ENCODE measurements around the gene EIF4B.
"Not testable (repeated sequence)": the region's sequence is repeated elsewhere in the genome, so short reads cannot be mapped to it uniquely, and the experiment has no call there.

The EIF4B gene

DNA sequence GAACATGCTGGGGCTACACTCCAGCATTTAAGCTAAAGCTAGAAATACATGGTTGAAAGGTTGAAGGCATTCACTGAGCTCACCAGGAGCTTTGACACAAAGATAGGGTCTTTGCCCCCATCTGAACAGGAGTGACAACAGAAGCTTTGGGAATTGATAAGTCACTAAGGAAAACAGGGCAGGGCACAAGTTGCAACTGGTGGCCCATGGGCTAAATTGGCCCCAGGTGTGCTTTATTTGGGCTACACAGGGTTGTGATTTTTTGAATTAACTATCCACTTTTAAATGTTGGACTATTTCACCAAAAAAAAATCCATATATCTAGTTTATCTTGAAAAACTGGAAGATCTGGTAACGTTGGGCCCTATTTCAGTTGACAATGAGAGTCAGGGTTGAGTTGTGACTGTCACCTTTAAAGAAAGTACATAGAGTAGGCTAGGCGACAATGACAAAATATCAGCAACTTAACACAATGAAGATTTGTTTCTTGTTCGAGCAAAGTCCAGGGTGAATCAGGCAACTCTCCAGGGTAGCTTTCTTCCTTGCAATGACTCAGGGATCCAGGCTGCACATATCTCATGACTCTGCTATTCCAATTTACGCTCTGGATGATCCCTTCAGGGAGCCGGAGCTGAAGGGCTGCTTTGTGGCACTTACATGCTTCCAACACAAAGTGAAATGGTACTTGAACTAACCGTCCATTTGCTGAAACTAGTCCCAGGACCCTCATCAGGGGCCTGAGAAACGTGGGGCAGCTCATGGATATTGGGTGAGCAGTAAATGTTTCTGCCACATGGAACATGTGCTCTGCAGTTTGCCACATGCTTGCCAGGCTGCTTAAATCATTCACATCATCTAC lies 13.3 kb upstream of the EIF4B start:
- no peak for DNase-seq (ENCODE audit: low read depth in 2 of 3, low spot score in 2 of 3)

DNA sequence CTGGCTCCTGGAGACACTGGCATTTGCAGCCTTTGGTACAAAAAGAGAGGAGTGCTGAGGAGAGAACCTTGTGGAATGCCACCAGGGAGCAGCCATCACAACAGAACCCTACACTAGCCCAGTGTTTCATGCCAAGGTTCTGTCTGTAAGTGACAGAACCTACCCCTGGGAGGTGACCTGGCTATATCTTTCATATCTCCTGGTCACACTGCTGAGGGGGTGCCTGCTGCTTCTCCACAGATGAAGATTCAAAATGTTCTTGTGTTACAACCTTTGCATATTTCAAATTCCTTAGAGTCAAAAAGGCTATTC lies 12.7 kb upstream of the EIF4B start:
- no peak for DNase-seq (ENCODE audit: low read depth in 2 of 3, low spot score in 2 of 3)

DNA sequence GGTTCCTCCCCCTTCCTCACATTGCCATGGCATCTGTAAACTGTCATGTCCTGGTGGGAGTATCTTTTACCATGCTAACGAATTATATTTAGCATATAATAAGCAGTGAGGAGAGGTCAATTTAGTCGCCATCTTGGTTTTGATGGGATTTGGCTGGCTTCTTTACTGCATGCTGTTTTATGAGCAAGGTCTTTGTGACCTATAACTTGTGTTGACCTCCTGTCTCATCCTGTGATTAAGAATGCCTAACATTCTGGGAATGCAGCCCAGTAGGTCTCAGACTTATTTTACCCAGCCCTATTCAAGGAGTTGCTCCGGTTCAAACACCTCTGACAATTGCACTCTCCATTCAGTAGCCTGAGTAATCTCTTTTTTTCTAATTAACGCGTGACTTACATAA lies 2.1 kb upstream of the EIF4B start:
- no peak for DNase-seq (ENCODE audit: low read depth in 2 of 3, low spot score in 2 of 3)

DNA sequence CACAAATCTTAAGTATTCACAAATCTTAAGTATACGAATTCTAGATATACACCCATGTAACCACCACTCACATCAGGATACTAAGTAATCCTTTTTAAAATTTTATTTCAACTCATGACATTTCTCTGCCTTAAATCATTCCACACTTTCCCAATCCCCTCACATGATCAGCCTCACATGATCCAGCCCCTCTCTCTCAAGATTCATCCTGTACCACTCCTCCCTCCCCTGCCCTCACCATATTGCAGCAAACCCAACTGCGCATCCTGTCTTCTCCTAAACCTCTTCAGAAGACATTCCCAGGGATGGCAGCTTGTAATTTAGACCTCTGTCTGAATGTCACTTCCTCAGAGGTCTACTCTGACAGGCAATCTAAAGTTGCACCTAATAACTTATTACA lies 1.7 kb upstream of the EIF4B start:
- no peak for DNase-seq (ENCODE audit: low read depth in 2 of 3, low spot score in 2 of 3)

DNA sequence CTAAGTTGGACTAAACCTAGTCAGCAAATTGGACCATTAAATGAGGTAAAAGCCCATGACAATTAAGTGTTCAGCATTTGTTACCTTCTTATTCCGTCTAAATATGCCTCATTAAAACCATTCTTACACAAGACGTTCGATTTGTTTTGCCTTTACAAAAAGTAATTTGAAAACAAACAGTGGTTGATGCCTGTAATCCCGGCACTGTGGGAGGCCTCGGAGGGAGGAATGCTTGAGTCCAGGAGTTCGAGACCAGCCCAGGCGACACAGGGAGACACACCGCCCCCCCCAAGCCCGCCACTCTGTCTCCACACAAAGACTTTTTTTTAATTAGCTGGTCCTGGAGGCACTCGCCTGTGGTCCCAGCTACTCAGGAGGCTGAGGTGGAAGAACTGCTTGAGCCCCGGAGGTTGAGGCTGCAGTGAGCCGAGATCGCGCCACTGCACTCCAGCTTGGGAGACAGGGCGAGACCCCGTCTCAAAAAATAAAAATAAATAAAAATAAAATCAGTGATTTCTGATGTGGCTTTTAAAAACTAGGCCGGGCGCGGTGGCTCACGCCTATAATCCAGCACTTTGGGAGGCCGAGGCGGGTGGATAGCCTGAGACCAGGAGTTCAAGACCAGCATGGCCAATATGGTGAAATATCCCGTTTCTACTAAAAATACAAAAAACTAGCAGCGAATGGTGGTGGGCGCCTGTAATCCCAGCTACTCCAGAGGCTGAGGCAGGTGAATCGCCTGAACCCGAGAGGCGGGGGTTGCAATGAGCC lies 856 bp upstream of the EIF4B start:
- no peak for DNase-seq (ENCODE audit: low read depth in 2 of 3, low spot score in 2 of 3)

DNA sequence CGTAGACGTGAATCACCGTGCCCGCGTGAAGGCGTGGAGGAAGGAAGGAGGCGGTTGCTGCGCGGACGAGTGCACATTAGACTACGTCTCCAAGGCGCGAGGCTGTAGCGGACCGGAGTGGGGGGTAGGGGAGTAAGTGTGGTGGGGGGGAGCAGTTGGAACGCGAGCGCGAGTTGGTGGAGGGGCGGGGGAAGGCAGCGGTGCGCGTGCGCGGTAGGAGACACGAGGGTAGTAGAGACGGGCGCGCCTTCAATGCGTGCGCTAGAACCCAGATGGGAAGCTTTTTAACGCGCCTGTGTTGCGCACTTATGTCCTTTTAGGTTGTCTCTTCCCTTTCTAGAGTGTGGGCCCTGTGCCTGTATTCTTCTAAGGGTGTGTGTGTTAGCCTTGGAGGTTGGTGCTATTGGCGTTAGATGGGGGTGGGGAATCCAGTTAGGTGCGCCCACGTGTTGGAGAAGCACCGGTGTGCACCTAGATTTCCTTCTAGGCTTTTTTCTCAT lies 604 bp downstream of the EIF4B start:
- DNase-seq (ENCODE audit: low read depth in 2 of 3, low spot score in 2 of 3): peak; percentile 52 to 71 (median 66)

DNA sequence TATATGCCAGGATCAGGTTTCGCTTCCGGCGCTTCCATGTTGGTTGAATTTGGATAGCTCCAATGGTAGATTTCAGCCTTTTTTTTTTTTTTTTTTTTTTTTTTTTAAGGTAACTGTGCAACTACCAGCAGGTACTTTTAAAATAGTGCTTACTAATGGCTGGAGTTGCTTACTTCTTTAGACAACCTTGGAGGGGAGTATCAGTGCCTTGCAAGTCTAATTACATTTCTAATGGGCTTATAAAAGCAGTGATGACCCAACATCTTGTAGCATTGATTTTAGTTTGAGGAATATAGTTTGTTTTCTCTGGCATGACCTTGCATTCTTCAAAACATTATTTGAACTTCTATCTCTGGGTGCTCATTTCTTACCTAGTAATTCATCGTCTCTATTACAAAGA lies 1.1 kb downstream of the EIF4B start:
- no peak for DNase-seq (ENCODE audit: low read depth in 2 of 3, low spot score in 2 of 3)

DNA sequence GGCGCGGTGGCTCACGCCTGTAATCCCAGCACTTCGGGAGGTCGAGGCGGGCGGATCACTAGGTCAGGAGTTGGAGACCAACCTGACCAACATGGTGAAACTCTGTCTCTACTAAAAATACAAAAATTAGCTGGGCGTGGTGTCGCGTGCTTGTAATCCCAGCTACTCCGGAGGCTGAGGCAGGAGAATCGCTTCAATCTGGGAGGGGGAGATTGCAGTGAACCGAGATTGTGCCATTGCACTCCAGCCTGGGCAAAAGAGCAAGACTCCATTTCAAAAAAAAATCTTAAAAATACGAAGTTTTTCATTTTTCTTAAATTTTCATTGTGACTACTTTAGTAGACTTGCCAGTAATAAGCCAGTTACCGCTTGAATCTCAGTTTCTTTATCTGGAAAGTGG lies 2.5 kb downstream of the EIF4B start:
- not testable (repeated sequence) for DNase-seq (ENCODE audit: low read depth in 2 of 3, low spot score in 2 of 3)

DNA sequence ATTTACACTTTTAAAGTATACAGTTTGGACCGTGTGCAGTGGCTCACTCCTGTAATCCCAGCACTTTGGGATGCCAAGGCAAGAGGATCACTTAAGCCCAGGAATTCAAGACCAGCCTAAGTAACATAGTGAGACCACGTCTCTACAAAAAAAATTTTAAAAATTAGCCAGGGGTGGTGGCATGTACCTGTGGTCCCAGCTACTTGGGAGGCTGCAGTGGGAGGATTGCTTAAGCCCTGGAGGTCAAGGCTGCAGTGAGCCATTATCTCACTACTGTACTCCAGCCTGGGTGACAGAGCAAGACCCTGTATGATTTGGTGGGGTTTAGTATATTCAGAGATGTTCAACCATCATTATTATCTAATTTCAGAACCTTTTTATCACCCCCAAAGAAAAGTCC lies 4.7 kb downstream of the EIF4B start:
- no peak for DNase-seq (ENCODE audit: low read depth in 2 of 3, low spot score in 2 of 3)

DNA sequence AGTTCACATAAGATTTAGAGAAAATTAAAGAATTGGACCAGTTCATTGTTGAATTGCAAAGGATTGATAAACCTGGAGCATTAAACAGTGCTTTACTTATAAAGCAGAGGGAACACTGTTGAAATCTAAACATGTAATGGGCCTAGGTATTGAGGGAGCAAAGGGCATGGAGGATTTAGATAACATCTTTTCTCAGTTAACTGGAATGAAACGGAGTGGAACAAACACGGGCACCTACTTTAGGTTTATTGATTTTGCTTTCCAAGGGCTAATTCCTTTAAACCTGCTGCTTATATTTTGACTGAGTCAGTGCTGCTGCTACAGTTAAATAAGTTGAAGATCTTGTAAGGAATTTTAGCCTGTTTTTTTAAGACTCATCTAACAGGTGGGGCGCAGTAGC lies 5.6 kb downstream of the EIF4B start:
- DNase-seq (ENCODE audit: low read depth in 2 of 3, low spot score in 2 of 3): no peak

DNA sequence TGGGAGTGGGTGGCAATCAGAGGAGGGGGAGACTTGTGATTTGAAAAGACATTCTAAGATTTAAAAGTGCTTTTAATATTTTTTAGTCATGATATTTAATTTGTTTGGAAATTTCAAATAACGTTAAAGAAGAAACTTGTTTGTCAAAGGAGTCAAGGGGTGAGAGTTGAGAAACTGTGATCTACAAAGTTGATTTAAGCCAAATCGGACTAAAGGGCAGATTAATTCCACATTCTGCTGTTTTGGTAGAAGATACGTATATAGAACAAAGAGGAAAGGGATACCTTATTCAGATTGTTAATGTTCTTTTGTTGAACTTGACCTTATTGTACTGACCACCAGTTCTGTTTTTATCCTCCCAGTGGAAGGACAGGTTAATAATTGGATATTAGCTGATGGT lies 6.7 kb downstream of the EIF4B start:
- no peak for DNase-seq (ENCODE audit: low read depth in 2 of 3, low spot score in 2 of 3)

DNA sequence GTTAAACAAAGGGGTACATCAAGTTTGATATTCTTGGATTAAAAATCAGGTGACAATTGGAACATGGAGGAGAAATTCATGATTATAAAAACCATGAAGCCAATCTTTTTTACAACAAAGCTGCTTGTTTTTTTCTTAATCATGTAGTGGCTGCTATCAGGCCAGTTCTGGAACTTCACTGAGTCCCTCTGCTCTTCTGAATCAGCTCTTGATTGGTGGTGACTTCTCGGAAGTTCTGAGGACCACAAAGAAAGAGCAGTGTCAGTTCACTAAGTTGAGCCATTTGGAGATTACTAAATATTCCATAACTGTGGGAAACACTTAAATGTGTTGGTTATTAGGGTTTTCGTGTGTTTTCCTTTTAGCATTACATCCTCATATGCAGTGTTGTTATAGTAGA lies 8.5 kb downstream of the EIF4B start:
- DNase-seq (ENCODE audit: low read depth in 2 of 3, low spot score in 2 of 3): no peak

DNA sequence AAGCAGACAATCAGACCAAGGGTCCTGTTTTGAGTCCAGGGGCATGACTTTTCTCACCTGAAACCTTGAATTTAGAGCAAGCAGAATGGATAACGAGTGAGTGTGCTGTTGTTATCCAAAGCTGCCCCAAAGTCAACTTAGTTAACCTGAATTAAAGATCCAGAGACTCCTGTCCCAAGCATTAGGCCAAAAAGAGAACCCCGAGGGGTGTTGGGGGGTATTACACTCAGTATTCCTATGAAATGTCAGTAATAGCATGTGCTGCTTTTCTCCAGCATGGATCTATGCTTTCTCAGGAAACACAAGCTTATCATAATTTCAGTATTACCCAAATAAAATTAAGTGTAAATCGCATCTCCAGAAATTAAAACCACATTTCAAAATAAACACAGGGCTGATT lies 19.0 kb downstream of the EIF4B start:
- no peak for DNase-seq (ENCODE audit: low read depth in 2 of 3, low spot score in 2 of 3)

DNA sequence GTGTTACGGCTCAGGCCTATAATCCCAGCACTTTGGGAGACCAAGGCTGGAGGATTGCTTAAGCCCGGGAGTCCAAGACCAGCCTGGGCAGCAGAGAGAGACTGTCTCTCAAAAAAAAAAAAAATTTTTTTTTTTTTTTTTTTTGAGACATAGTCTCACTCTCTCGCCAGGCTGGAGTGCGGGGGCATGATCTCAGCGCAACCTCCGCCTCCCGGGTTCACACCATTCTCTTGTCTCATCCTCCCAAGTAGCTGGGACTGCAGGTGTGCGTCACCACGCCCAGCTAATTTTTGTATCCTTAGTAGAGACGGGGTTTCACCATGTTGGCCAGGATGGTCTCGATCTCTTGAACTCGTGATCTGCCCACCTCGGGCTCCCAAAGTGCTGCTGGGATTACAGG lies 20.8 kb downstream of the EIF4B start:
- not testable (repeated sequence) for DNase-seq (ENCODE audit: low read depth in 2 of 3, low spot score in 2 of 3)

DNA sequence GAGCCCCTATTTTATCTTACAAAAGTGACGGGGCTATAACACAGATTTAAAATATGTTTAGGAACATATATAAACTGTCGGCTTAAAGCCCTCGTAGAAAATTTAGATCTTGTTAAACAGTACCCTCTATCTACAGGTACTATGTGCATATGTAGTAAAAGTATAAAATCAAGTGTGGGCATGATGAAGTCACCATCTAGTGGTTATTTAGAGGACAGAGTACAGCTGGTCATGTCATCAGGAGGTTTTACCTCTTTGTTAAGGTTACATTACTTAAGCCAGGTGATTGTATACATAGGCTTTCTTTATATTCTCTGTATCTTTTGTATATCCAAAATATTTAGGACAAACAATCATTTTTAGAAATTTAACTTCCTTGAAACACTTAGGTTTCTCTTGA lies 25.4 kb downstream of the EIF4B start:
- no peak for DNase-seq (ENCODE audit: low read depth in 2 of 3, low spot score in 2 of 3)

DNA sequence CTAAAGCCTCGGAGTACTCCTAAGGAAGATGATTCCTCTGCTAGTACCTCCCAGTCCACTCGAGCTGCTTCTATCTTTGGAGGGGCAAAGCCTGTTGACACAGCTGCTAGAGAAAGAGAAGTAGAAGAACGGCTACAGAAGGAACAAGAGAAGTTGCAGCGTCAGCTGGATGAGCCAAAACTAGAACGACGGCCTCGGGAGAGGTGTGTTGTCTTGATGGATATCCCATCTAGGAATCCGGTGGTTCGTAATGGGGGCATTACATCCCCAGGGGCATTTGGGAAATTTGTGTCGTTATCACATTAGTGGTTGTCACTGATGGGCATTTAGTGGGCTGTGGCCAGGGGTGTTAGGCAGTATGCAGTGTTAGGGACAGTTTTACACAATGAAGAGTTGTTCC lies 27.6 kb downstream of the EIF4B start:
- DNase-seq (ENCODE audit: low read depth in 2 of 3, low spot score in 2 of 3): not testable (repeated sequence)

DNA sequence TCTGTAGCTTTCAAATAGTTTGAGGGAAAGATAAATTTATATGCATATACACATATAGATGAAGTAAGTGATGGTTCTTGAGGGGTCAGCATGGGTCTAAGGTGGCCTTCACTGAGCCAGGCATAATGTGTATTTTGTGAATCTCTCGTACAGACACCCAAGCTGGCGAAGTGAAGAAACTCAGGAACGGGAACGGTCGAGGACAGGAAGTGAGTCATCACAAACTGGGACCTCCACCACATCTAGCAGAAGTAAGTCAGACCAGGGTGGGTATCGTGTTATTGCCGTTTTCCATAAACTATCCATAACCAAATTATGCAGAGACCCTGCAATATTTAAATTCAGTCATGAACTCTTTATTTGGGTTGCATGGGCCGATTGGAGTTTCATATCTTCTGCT lies 28.2 kb downstream of the EIF4B start:
- DNase-seq (ENCODE audit: low read depth in 2 of 3, low spot score in 2 of 3): no peak

DNA sequence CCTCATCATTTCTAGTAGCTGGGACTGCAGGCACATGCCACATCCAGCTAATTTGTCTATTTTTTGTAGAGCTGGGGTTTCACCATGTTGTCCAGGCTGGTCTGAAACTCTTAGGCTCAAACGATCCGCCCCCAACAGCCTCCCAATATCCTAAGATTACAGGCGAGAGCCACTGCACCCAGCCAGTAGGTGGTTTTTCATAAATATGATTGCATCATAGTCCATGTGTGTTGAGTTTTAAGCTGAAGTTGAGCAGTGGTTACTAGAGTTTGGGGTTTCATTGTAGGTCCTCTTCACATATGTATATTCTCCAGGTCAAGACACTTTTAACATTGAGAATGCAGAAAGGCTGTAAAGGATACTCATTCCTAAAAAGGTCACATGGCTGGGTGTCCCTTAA lies 30.5 kb downstream of the EIF4B start:
- DNase-seq (ENCODE audit: low read depth in 2 of 3, low spot score in 2 of 3): no peak

DNA sequence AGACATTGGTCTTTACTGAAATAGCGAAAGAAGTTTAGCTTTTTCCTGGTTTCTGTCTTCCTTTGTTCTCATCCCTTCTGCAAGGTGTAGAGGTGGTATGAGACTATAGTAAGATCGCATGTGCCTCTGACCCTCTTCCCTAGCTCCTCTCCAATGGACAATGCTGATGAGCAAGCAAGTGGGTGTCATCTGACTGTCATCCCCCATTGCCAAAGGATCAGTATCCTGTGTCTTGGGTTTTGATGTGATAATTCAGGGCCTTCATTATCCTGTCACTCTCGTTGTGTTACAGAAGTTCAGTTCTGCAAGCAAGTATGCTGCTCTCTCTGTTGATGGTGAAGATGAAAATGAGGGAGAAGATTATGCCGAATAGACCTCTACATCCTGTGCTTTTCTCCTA lies 33.6 kb downstream of the EIF4B start:
- DNase-seq (ENCODE audit: low read depth in 2 of 3, low spot score in 2 of 3): no peak

DNA sequence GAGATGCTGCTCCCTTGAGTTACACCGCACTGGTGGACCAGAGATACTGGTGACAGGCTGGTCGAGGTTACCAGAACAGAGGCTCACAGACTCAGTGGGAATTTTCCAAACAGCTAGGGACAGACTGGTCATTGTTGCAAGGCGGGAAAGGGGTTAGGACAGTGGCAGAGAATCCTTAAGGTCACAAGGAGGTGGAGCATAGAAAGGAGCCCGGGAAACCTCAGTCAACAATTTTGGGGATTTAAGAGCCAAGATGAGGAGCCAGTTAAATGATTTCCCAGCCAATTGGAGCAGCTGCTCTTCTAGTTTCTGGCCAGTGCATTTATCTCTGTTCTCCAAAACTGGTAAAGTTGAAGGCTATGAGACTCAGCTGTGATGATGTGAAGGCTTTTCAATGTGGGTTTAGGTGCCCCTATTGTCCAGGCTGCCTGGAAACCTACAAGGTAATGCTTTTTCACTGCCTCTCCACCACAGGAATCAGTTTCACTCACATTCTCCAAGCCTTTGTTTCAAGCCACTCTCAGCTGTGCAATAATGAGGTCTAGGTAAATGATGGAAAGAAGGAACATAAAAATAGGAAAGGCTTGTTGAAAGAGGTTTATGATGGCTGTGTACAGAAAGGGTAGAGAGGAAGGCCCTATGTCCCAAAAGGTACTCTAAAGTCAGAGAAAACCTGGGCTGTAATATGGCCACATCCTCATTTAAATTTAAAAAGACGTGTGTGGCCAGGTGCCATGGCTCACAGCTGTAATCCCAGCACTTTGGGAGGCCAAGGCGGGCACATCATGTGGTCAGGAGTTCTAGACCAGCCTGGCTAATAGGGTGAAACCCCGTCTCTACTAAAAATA lies 36.6 kb downstream of the EIF4B start:
- DNase-seq (ENCODE audit: low read depth in 2 of 3, low spot score in 2 of 3): no peak

DNA sequence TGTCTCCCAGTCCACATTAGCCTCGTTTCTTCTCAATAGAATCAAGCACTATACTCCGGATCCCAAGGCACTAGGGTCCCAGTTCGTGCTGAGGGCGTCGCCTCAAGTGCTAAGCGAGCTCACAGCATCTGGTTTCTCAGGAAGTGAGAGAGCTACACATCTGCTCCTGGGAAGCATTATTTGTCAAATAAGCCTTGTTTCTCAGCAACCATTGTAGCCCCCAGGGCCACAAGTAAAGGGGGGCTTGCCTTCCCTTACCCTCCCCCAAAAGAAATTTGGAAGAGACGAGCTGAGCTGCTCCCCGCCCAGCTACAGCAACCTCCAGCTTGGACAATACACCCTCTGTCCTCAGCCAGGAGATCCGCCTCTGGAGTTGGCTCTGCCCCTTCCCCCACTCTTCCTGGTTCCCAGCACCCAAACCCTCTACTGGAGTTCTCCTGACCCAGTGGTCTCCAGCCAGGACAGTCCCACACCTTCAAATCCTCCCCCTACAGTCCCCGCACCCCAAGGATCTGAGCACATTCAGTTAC lies 37.9 kb downstream of the EIF4B start:
- no peak for DNase-seq (ENCODE audit: low read depth in 2 of 3, low spot score in 2 of 3)

All from activated CD8-positive, alpha-beta memory T cell treated with anti-CD3 and anti-CD28 coated beads for 48 hours (primary cell).